ENCODE results near the gene FGD2. TPM values are rescaled to one million over a fixed set of nuclear protein-coding genes. Genes with fewer than 3 reads are reported as not detected.

Gene FGD2
- total RNA-seq, 2 donors from 2014 or later, result not detected

DNA sequence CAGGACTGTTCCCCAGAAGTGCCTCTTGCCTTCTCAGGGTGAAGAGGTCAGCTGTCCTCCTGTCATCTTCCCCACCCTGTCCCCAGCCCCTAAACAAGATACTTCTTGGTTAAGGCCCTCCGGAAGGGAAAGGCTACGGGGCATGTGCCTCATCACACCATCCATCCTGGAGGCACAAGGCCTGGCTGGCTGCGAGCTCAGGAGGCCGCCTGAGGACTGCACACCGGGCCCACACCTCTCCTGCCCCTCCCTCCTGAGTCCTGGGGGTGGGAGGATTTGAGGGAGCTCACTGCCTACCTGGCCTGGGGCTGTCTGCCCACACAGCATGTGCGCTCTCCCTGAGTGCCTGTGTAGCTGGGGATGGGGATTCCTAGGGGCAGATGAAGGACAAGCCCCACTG lies 41.1 kb upstream of the FGD2 start:
- Mint-ChIP-seq H3K4me3 (no peak overlapping the region), H3K27me3 (ENCODE audit: insufficient read depth) (peaks cover 1% of the 10 kb centered on the region), H3K4me1 (peaks cover 6% of the 10 kb centered on the region), H3K9me3 (no peaks in the 10 kb centered on the region), H3K27ac (peak overlapping the region; percentile 64), H3K36me3 (ENCODE audit: low read depth) (peaks cover 30% of the 10 kb centered on the region)
- TF ChIP-seq, protein P1, sequence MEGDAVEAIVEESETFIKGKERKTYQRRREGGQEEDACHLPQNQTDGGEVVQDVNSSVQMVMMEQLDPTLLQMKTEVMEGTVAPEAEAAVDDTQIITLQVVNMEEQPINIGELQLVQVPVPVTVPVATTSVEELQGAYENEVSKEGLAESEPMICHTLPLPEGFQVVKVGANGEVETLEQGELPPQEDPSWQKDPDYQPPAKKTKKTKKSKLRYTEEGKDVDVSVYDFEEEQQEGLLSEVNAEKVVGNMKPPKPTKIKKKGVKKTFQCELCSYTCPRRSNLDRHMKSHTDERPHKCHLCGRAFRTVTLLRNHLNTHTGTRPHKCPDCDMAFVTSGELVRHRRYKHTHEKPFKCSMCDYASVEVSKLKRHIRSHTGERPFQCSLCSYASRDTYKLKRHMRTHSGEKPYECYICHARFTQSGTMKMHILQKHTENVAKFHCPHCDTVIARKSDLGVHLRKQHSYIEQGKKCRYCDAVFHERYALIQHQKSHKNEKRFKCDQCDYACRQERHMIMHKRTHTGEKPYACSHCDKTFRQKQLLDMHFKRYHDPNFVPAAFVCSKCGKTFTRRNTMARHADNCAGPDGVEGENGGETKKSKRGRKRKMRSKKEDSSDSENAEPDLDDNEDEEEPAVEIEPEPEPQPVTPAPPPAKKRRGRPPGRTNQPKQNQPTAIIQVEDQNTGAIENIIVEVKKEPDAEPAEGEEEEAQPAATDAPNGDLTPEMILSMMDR (conservative IDR thresholded peaks at IDR 0.05), result no peak
- H3K27me3 ChIP-seq (ENCODE audit: control insufficient read depth, insufficient read depth, low read length, poor library complexity, severe bottlenecking), result no peaks in the 10 kb centered on the region
- no peak overlapping the region for H3K4me3 ChIP-seq (ENCODE audit: low read length)
- peaks cover 29% of the 10 kb centered on the region for H3K36me3 ChIP-seq (ENCODE audit: control insufficient read depth, insufficient read depth, low read length)
- no peaks in the 10 kb centered on the region for H3K4me1 ChIP-seq (ENCODE audit: control insufficient read depth, insufficient read depth, low read length)
- no peaks in the 10 kb centered on the region for H3K9me3 ChIP-seq (ENCODE audit: control insufficient read depth, low read length)
- H3K27ac ChIP-seq (ENCODE audit: low read depth, low read length), result no peak overlapping the region
- WGBS, 2 experiments (ENCODE audit: insufficient coverage in 1 of 2, insufficient read length in 1 of 2), result 86% methylated on average over 6 of the region's 6 CpGs; no CpG with 5 or more reads in 1 of the 2 experiments
- no peak for DNase-seq
- no peak overlapping the region for H3K9ac ChIP-seq (ENCODE audit: extremely low read depth, low read length, poor library complexity, severe bottlenecking)

DNA sequence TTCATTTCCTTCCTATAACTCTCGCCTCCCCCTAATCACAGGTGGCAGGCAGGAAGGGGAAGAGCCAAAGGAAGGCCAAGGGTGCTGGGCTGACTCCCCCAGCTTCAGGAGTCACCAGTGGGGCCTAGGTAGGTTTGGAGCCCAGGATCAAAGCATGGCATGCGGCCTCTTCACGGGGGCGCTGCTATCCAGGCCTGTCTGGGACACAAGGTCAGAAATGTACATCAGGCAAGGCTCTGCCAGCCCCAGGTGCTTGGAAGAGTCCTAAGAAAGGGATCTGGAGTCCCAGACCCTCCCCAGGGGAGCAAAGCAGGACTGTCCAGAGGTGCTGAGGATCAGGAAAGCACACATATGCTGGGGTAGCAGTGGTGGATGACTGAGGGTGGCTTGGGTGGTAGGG lies 40.5 kb upstream of the FGD2 start:
- Histone ChIP-seq H3K9me3 (ENCODE audit: control insufficient read depth, low read length) (no peaks in the 10 kb centered on the region), H3K4me1 (ENCODE audit: control insufficient read depth, insufficient read depth, low read length) (no peaks in the 10 kb centered on the region), H3K4me3 (ENCODE audit: low read length) (no peak overlapping the region), H3K27ac (ENCODE audit: low read depth, low read length) (no peak overlapping the region), H3K9ac (ENCODE audit: extremely low read depth, low read length, poor library complexity, severe bottlenecking) (no peak overlapping the region), H3K36me3 (ENCODE audit: control insufficient read depth, insufficient read depth, low read length) (peaks cover 35% of the 10 kb centered on the region), H3K27me3 (ENCODE audit: control insufficient read depth, insufficient read depth, low read length, poor library complexity, severe bottlenecking) (no peaks in the 10 kb centered on the region)
- Mint-ChIP-seq H3K9me3 (no peaks in the 10 kb centered on the region), H3K4me3 (no peak overlapping the region), H3K36me3 (ENCODE audit: low read depth) (peaks cover 35% of the 10 kb centered on the region), H3K27ac (peak overlapping the region; percentile 64), H3K4me1 (peaks cover 6% of the 10 kb centered on the region), H3K27me3 (ENCODE audit: insufficient read depth) (peaks cover 1% of the 10 kb centered on the region)
- no peak for DNase-seq
- TF ChIP-seq, protein P1 (conservative IDR thresholded peaks at IDR 0.05), result no peak
- WGBS, 2 experiments (ENCODE audit: insufficient coverage in 1 of 2, insufficient read length in 1 of 2), result 86 to 92% methylated on average over 2 to 4 of the region's 4 CpGs

DNA sequence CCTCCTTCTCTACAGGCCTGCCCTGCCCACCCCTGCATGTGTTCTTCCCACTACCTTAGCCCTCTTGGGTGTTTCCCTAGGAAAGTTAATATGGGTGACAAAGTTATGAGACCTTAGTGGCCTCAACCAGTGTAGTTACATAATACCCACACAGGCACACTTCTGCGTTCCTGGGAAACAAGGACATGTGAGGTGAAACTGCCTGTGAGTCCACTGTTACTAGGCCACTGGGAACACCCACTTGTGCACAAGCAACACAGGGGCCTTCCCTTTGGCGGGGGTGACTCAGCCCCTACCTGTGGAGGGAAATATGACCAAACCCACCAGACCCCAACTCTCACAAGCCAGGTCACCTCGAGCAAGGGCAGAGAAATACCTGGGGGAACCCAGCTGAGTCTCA lies 38.2 kb upstream of the FGD2 start:
- Mint-ChIP-seq H3K27ac (no peak overlapping the region), H3K4me1 (no peaks in the 10 kb centered on the region), H3K36me3 (ENCODE audit: low read depth) (peaks cover 56% of the 10 kb centered on the region), H3K27me3 (ENCODE audit: insufficient read depth) (no peaks in the 10 kb centered on the region), H3K4me3 (no peak overlapping the region), H3K9me3 (no peaks in the 10 kb centered on the region)
- DNase-seq, result no peak
- TF ChIP-seq, protein P1 (conservative IDR thresholded peaks at IDR 0.05), result no peak
- WGBS, 2 experiments (ENCODE audit: insufficient coverage in 1 of 2, insufficient read length in 1 of 2), result 94 to 100% methylated on average over 1 to 3 of the region's 3 CpGs
- H3K36me3 ChIP-seq (ENCODE audit: control insufficient read depth, insufficient read depth, low read length), result peaks cover 58% of the 10 kb centered on the region
- no peaks in the 10 kb centered on the region for H3K4me1 ChIP-seq (ENCODE audit: control insufficient read depth, insufficient read depth, low read length)
- H3K4me3 ChIP-seq (ENCODE audit: low read length), result no peak overlapping the region
- H3K27me3 ChIP-seq (ENCODE audit: control insufficient read depth, insufficient read depth, low read length, poor library complexity, severe bottlenecking), result no peaks in the 10 kb centered on the region
- no peaks in the 10 kb centered on the region for H3K9me3 ChIP-seq (ENCODE audit: control insufficient read depth, low read length)
- no peak overlapping the region for H3K27ac ChIP-seq (ENCODE audit: low read depth, low read length)
- H3K9ac ChIP-seq (ENCODE audit: extremely low read depth, low read length, poor library complexity, severe bottlenecking), result no peak overlapping the region

All from endodermal cell (in vitro differentiated cells).